HepG2 (cell line): ENCODE measurements around the gene SNRPD2. TPM values are rescaled to one million over a fixed set of nuclear protein-coding genes. Genes with fewer than 3 reads are reported as not detected.

Experiments
- MED13 ChIP-seq: sonication (generic); formaldehyde crosslinking; IDR thresholded peaks from 2 replicates; pipeline ENCODE4 v1.5.0; 2020; ENCODE audit warnings: missing genetic modification reagents
- NKX3-1 ChIP-seq: sonication (generic); formaldehyde crosslinking; IDR thresholded peaks from 2 replicates; pipeline ENCODE4 v1.5.0; 2020; ENCODE audit warnings: missing genetic modification reagents
- PHF21A ChIP-seq: sonication (generic); formaldehyde crosslinking; IDR thresholded peaks from 2 replicates; pipeline ENCODE4 v1.5.0; 2020; ENCODE audit warnings: mild to moderate bottlenecking, missing genetic modification reagents
- POLR2A ChIP-seq, 2 experiments: IDR thresholded peaks; 2 replicates each; pipeline ENCODE4 v1.6.1; 2011; ENCODE audit warnings: low read depth in 2 of 2, low read length in 2 of 2, mild to moderate bottlenecking in 1 of 2, moderate library complexity in 1 of 2; ENCODE audit not compliant: insufficient read depth in 1 of 2
- REST ChIP-seq, 2 experiments: IDR thresholded peaks; 2 replicates each; pipeline ENCODE4 v1.6.1; 2011 to 2012; ENCODE audit warnings: low read length in 2 of 2, borderline replicate concordance in 1 of 2, low read depth in 1 of 2, mild to moderate bottlenecking in 1 of 2, moderate library complexity in 1 of 2
- SAFB2 ChIP-seq: sonication (generic); formaldehyde crosslinking; IDR thresholded peaks from 2 replicates; pipeline ENCODE4 v1.5.1; 2020; ENCODE audit warnings: missing genetic modification reagents, low read depth, mild to moderate bottlenecking, borderline replicate concordance
- SNRNP70 ChIP-seq: fragments of 200-400 bp; formaldehyde crosslinking; IDR thresholded peaks from 2 replicates; pipeline ENCODE4 v1.6.1; 2017; ENCODE audit warnings: mild to moderate bottlenecking, low read depth, low read length, moderate library complexity
- SRSF9 ChIP-seq: fragments of 200-400 bp; formaldehyde crosslinking; IDR thresholded peaks from 2 replicates; pipeline ENCODE4 v1.6.1; 2018; ENCODE audit warnings: borderline replicate concordance, mild to moderate bottlenecking, low read depth, low read length; ENCODE audit not compliant: insufficient read depth, poor library complexity, severe bottlenecking
- TFE3 ChIP-seq: IDR thresholded peaks from 2 replicates; pipeline ENCODE4 v1.6.1; 2016
- UBTF ChIP-seq: sonication (generic); formaldehyde crosslinking; IDR thresholded peaks from 2 replicates; pipeline ENCODE4 v1.4.0; 2020; ENCODE audit warnings: mild to moderate bottlenecking, missing genetic modification reagents
- ZBTB20 ChIP-seq: sonication (generic); formaldehyde crosslinking; IDR thresholded peaks from 2 replicates; pipeline ENCODE4 v1.8.1; 2023; ENCODE audit warnings: missing genetic modification reagents, low read depth, mild to moderate bottlenecking, borderline replicate concordance
- ZFP82 ChIP-seq: sonication (generic); formaldehyde crosslinking; IDR thresholded peaks from 2 replicates; pipeline ENCODE4 v1.5.1; 2020; ENCODE audit warnings: mild to moderate bottlenecking, missing genetic modification reagents, borderline replicate concordance
- ZNF777 ChIP-seq: sonication (generic); formaldehyde crosslinking; IDR thresholded peaks from 2 replicates; pipeline ENCODE4 v1.4.0; 2020; ENCODE audit warnings: missing genetic modification reagents
- ZSCAN25 ChIP-seq: sonication (generic); formaldehyde crosslinking; IDR thresholded peaks from 2 replicates; pipeline ENCODE4 v1.8.0; 2022; ENCODE audit warnings: mild to moderate bottlenecking, missing genetic modification reagents
- polyA plus RNA-seq, 8 experiments: library from polyadenylated mRNA; depleted of rRNA in 3 of 8; stranded (reverse) in 7 of 8; unstranded in 1 of 8; fragments of >200 nt; fragmentation: Illumina TruSeq in 4 of 8; extraction: Trizol in 4 of 8; gene quantifications; 2 replicates each; pipeline versions ENCODE4 v1.2.1 to v1.2.3, GENCODE V29; 2011 to 2016; ENCODE audit warnings: low read depth in 4 of 8, missing spikeins in 1 of 8, mixed read lengths in 1 of 8; ENCODE audit not compliant: insufficient read depth in 1 of 8
- total RNA-seq, 5 experiments: library from RNA; depleted of rRNA; stranded (reverse); fragments of >200 nt; fragmentation: Illumina TruSeq; extraction: Trizol; gene quantifications; 2 replicates each; pipeline ENCODE4 v1.2.3, GENCODE V29; 2016; ENCODE audit warnings: low read depth in 1 of 5
- TF ChIP-seq, protein P1 (sequence below): sonication (generic); formaldehyde crosslinking; conservative IDR thresholded peaks from 2 replicates; pipeline ENCODE4 v1.4.0; 2020; ENCODE audit warnings: missing genetic modification reagents
- TF ChIP-seq, protein P2 (sequence below): IDR thresholded peaks from 2 replicates; pipeline ENCODE4 v1.6.1; 2016; ENCODE audit warnings: low read depth, control low read depth

Gene SNRPD2
- total and polyA plus RNA-seq, 2 of the 13 experiments (the other 11 are each of a cell fraction or from before 2014, with no cell fraction given), result 299 to 485 TPM

GRCh38 chr19:45638930-45639729 lies 52.6 kb downstream of the SNRPD2 start, which contains the start of gene EML2 (continued):
- TF ChIP-seq UBTF (CRISPR knock-in tag) (no peak; the same call in 1 of the 2 replicates), SAFB2 (no peak), ZFP82 (CRISPR knock-in tag) (no peak), SRSF9 (no peak), NKX3-1 (no peak), ZNF777 (CRISPR knock-in tag) (no peak), ZBTB20 (no peak), POLR2A (IDR thresholded peaks at IDR 0.05; ENCODE audit: insufficient read depth in 1 of 2, low read depth in 2 of 2, low read length in 2 of 2) (peak in 1 of 2 experiments; percentile 48; a peak in 1 of 4 replicates), PHF21A (CRISPR knock-in tag) (no peak; the same call in 1 of the 2 replicates), REST (IDR thresholded peaks at IDR 0.05; ENCODE audit: borderline replicate concordance in 1 of 2, low read depth in 1 of 2, low read length in 2 of 2) (no peak), SNRNP70 (no peak), ZSCAN25 (CRISPR knock-in tag) (no peak), MED13 (CRISPR knock-in tag) (no peak), TFE3 (CRISPR knock-in tag) (no peak)
- TF ChIP-seq, protein P1, sequence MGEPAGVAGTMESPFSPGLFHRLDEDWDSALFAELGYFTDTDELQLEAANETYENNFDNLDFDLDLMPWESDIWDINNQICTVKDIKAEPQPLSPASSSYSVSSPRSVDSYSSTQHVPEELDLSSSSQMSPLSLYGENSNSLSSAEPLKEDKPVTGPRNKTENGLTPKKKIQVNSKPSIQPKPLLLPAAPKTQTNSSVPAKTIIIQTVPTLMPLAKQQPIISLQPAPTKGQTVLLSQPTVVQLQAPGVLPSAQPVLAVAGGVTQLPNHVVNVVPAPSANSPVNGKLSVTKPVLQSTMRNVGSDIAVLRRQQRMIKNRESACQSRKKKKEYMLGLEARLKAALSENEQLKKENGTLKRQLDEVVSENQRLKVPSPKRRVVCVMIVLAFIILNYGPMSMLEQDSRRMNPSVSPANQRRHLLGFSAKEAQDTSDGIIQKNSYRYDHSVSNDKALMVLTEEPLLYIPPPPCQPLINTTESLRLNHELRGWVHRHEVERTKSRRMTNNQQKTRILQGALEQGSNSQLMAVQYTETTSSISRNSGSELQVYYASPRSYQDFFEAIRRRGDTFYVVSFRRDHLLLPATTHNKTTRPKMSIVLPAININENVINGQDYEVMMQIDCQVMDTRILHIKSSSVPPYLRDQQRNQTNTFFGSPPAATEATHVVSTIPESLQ (CRISPR knock-in tag), result no peak
- TF ChIP-seq, protein P2, sequence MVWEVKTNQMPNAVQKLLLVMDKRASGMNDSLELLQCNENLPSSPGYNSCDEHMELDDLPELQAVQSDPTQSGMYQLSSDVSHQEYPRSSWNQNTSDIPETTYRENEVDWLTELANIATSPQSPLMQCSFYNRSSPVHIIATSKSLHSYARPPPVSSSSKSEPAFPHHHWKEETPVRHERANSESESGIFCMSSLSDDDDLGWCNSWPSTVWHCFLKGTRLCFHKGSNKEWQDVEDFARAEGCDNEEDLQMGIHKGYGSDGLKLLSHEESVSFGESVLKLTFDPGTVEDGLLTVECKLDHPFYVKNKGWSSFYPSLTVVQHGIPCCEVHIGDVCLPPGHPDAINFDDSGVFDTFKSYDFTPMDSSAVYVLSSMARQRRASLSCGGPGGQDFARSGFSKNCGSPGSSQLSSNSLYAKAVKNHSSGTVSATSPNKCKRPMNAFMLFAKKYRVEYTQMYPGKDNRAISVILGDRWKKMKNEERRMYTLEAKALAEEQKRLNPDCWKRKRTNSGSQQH, result no peak
